HG02759 (cell line): ENCODE results near the gene NHS.
A peak's percentile ranks its signal among the peaks of the same experiment; 100 is the strongest.

Source experiments
- ATAC-seq: cut with Tn5 transposase; IDR thresholded peaks from one replicate; pipeline ENCODE4 v1.9.1; 2021; ENCODE audit warnings: mild to moderate bottlenecking, moderate library complexity; ENCODE audit not compliant: unreplicated experiment

The NHS gene

DNA sequence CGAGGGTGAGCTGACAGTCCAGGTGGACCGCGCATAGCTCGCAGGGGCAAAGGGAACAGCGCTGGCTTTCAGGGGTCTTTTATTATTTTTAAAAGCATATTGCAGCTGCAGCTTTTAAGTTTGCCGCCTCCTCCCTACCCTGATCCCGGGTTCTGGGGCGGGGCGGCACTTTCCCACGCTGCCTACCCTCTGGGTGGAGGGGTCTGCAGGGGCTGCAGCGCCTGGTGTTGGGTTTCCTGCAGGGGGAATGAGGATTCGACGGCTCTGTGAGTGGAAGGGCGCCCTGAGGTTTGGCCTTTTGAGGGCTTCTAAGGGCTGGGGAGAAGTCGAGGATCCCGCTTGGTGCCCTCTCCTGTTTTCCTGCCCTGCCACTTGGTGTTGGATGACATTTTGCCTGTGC is 281.6 kb downstream of the NHS start:
- ATAC-seq = no peak

DNA sequence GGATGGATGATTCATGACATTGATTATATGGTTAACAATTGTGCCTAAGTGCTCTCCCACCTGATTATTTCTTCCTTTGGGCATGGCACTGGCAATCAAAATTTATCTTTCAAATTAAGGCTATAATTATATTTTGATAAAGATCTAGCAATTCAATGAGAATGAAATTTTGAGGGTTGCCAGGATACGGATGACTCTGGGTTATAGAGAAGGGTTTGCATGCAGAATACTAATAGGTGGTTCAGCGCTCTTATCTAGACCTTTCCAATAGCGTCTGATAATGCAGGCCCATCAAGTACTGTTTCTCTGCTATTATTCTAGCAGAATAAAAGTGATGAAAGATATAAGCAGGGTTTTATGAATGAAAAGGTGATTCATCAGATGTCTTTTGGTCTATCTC is 287.4 kb downstream of the NHS start:
- no peak for ATAC-seq

DNA sequence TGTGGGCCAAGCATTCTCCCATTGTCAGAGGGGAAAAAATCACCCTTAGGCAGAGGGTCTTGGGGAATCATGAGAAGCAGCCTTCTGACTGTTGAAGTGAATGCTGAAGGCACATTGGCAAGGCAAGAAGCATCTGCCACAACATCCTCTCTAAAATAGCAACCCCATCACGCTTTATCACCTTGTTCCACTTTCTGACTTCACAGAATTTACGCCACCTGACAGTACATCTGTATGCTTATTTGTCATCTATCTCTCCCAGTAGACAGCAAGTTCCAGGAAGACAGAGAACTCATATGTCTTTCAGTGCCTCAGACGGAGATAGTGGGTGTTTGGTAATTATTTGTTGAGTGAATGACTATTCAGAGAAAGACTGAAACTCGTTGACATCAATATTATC is 293.9 kb downstream of the NHS start:
- ATAC-seq = no peak

DNA sequence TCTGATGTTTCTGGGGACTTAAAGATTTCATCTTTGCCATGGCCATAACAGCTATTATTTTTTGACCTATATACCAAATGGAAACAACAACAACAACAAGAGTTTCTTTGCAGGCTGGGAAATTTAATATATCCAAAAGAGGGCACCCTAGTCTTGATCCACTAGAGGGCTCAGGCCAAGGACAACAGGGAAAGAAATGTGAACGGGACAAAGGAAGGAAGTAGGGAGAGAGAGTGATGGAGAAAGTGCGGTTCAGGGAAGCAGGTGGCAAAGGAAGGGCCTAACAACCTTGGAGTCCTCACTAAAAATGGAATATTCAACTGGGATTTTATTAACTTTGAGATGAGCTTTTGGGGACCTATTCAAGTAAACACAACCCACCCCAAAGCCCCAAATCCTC is 294.5 kb downstream of the NHS start:
- no peak for ATAC-seq

DNA sequence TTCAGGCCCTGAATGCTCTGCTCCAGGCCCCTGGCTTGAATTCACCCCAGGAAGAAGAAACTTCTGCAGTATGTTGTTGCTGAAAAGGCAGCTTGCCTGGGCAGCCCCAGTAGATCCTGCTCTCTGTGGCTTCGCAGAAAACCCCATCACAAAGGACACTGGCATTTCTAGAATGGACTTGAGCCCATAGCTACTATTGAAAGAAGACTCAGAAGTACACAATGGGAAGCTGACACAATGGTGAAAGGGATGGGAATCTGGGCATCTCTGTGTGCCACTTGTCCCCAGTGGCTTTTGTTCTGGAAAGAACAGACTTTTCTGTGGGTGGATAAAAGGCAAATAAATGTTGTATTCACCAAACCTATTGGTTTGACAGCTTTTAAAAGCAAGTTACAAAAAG is 294.9 kb downstream of the NHS start:
- ATAC-seq = no peak

DNA sequence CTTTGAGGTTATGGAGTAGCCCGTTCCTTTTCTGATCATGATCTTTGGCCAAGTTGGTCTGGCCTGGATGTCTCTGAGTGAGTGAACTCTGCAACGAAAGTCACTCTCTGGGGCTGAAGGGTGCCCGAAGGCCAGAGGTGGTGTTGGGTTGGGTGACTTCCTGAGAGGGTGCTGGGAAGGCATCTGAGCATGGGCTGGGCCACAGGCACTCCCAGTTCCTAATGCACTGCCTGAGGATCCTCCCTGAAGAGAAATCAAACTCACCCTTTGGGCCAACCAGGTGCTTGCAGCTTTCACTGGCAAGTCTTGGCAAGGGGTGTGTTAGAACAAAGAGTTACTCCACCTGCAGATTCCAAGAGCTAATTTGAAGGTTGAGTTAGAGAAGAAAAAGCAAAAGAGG is 295.9 kb downstream of the NHS start:
- ATAC-seq = no peak

DNA sequence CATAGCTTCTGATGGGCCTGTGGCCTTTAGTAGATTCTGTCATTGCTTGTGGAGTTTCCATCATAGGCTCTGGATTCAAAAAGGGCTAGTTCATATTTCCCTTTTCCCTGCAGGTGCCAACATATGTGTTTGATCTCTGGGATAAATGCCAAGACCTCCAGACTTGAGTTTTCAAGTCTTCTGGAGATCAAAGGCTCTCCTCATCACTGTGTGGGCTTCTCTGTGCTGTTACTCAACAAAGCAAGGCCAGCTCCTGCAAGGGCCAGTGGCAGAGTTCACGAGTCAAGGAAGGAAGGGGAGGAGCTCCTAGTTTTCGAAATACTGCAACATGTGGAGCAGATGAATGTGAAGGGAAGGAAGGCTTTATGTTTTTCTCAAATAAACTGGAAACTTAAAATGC is 299.6 kb downstream of the NHS start:
- ATAC-seq = no peak

DNA sequence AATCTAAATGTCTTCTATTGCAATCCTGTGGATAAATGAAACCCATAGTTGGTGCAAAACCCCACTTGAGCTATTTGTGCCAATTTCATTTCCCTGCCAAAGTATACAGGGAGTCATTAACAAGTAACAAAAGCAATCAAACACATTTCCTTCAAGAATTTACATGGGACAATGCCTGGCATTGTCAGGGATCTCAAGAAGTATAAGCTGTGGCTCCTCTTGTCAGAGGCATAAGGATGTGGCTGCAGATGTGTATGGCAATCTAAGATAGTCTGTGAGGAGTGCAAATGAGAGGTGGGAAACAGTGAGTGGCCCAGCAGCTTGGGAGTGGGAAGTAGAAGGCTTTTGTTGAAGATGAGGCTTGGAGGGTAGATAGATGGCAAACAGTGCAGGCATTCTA is 304.3 kb downstream of the NHS start:
- ATAC-seq = no peak

DNA sequence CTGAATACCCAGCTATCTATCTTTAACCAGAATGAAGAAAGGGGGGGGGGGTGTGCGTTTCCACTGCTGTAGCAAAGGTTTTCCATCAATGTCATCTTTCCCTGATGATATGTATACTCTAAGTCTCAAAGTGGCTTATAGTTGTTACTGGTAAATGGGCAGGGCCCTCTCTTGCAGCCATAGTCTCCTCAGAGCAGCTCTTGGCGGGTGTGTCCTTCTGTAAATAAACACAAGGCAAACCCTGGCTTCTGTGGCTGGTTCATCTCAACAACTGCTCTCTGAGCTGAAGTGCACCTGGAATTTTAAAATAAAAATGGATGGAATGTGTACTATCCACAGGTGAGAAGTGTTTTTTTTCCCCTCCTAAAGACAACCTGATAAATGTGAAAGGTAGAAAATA is 304.8 kb downstream of the NHS start:
- no peak for ATAC-seq

DNA sequence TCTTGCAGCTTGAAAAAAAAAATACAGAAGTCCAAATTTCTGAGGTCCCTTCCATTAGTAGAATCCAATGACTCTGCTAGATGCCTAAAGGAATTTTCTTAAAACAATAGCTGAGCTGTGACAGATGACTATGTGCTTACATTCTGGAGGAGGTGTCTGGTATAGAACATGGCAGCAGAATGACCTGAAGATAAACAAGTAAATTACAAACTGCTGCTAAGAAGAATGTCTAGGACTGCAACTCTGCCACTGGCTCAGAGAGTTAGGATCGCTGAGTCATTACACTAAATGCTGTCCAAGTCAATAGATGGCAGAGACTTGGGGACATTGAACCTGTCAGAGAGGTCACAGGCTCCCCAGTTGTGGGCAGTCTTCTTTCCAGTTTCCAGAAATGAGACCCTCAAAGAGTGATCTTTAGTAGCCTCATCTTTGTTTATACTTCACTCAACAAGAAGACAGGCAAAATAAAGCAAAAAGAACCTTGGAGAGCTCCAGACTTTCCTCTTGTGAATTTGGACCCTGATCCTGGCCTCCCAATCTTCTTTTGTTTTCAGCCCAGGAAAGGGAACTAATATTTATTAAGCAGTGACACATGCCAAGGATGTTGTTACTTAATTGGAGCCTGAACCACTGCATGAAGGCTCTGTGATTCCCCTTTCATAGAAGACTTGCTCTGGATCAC is 305.9 kb downstream of the NHS start:
- no peak for ATAC-seq

DNA sequence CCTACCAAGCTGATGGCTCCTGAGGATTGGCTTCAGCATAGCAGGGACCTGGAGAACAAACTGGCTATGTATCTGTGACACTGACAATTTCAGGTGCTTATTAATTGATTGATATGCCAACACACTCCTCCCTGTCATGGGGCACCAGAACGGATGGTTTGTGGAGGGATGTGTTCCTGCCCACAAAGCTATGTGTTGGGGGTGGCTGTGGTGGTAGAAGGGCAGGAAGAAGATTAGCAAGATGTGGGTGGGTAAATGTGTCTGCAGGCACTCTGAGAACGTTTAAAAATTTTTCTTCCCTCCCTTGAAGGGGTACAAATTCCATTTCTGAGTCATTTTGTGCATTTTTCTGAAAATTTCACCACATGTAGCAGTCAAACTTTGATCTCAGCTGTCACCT is 307.3 kb downstream of the NHS start:
- ATAC-seq = no peak

DNA sequence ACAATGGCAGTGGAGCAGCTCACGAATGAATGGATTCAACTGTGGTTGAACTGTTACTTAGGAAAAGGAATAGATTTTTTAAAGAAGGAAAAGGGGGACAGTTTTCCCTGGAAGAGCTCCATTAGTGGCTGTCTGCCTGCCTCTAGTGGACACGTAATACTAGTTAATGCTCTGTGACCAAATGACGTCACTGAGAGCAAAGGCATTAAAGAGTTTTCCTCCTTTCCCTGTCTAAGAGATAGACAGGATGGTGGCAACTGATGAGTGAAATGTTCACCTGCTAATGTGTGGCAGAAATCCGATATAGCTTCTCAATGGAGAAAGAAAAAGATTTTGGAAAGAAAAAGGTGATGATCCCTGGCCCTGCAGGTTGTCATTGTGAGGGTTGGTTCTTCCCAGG is 310.0 kb downstream of the NHS start:
- ATAC-seq = no peak

DNA sequence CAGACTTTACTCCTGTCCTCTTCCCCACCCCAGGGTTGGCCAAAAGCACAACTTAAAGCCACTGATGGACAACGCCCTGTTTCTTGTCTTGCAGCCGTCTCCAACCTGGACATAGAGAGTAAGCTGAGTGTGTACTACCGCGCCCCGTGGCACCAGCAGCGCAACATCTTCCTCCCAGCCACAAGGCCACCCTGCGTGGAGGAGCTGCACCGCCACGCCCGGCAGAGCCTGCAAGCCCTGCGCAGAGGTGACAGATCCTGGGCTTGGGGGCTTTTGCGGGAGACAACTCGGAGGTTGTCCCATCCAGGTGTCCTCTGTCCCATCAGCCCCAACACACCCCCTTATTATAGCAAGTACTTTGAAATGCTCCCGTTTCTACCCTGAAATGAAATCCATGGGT is 312.6 kb downstream of the NHS start:
- no peak for ATAC-seq

DNA sequence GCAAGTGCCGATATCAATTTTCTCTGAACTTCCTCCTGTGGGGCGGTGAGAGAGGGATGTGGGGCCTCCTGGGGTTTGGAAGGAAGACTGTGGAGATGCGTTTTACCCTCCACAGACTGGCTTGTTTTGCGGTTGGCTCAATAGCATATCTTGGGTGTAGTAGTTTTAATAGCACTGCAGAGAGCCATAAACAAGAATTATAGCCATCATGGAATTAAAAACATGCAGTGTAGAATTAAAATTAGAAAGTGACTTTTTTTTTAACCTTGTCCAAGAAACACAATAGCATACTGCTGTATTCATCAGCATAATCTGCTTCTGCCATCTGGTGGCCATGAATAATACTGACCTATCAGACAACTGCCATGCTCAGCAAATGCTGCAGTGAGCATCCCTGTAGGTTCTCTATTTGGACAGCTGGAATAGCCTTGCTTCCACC is 315.0 kb downstream of the NHS start:
- peak; percentile 69 for ATAC-seq

DNA sequence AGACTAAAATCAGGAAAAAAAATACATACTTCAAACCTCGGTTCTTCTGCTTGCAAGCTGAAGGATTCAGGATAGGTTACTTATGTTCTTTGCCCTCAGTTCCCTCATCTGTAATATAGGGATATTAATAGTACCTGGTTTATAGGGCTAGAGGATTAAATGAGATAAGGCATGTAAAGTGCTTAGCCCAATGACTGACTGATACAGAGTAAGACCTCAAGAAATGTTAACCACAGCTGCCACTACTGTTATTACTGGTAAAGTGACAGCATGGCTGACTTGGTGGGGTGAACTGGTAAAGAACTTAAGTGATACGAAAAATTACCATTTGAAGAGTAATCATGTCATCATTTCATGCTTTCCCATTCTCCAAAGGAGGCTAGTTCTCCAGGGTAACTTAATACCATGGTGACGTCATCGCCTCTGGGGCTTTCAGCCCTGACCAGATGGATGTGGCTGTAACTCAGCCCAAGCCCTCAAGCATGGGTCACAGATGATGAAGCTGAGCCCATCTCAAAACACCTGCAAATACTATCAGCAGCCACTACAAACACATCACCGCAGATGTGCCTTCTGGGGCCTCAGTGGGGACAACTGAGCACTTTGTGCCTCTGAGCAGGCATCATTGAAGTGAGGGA is 317.8 kb downstream of the NHS start:
- ATAC-seq = no peak

DNA sequence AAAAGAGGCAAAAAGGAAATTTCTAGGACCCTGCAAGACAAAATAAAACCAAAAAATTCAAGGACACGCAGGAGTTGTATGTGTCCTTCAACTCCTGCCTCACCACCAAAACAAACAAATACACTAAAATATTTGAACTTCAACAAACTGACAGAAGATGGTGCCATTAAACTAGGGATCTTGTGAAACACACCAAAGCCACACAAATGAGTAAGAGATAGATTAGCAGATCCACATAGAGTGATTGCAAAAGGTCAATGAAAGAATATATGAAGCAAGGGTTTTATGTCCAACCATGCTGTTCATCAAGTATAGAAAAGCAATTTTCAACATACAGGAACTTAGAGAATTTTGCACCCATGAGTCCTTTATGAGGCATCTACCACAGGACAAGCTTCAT is 322.2 kb downstream of the NHS start:
- no peak for ATAC-seq

DNA sequence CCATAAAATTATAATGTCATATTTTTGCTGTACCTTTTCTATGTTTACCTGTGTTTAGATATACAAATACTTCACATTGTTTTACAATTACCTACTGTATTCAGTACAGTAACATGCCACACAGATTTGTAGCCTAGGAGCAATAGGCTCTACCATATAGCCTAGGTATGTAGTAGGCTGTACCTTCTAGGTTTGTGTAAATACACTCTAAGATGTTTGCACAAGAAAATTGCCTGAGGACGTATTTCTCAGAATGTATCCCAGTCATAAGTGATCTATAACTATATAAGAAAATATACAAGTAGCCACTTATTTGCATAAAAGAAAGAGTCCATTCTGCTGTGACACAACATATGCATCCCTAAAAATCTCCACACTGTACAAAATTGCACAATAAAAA is 326.0 kb downstream of the NHS start:
- no peak for ATAC-seq

DNA sequence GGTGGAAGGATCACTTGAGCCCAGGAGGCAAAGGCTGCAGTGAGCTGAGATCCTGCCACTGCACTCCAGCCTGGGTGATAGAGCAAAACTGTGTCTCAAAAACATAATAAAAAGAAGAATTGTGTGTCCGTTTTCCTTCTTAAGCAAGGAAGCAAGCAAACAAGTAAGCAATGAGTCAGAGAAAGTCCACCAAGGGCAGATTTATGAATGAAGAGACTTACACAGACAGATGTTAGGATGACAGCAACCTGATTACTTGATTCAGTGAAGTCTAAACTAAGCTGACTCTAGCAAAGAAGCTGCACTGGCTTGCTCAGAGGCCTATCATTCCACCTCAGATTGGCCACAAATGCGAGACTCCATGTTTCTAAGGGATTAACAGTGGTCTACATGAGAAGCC is 328.2 kb downstream of the NHS start:
- ATAC-seq = no peak

DNA sequence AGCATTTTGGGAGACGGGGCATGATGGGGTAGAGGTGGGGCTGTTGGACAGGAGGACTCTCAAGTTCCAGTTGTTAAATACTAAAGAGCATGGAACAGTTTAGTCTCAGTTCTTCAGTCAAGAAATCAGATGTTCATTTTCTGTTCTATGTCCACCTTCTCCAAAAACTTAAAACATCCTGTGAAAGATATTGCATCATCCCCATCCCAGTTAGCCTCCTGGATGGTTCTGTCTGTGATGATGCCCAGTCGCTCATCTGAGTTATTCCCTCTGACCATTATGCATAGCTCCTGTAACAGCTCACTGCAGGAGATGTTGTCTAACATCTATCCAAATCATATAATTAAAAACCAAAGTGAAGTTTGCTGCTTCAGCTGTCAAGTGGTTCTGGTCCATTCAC is 330.2 kb downstream of the NHS start:
- no peak for ATAC-seq

DNA sequence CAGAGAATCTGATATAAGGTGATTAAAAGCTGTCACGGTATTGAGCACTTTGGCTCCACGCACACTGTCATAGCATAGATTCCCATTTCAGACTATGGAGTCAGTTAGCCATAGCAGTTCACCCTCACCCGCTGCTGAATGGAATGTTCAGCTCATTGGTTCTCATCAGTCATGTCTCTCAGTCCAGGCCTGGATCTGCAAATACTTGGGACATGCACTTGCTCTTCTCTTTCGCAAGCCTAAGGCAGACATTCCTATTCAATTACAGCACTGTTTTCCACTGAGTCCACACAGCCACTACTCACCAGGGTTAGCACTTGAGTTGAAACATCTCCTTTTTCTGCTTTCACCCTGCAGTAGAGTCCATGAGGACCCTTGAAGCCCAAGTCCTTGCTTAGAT is 331.7 kb downstream of the NHS start:
- ATAC-seq = no peak

DNA sequence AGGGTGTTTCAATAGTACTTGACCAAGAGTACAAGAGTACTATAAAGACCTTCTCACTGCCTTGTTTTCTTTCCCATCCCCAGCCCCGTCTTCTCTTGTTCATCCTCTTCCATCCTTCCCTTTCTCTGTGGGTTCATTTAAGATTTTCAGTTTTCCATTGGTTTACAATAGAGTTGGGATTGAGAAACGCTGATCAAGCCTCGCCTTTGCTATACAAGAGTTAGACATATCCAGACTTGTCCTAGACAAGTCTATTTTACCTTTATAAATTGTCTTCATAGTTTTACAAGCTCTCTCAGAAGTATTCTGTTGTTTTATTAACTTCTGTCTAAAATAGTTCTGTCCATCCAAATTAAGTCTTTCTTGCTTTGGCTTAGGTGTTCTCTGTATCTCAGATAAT is 332.7 kb downstream of the NHS start:
- no peak for ATAC-seq

DNA sequence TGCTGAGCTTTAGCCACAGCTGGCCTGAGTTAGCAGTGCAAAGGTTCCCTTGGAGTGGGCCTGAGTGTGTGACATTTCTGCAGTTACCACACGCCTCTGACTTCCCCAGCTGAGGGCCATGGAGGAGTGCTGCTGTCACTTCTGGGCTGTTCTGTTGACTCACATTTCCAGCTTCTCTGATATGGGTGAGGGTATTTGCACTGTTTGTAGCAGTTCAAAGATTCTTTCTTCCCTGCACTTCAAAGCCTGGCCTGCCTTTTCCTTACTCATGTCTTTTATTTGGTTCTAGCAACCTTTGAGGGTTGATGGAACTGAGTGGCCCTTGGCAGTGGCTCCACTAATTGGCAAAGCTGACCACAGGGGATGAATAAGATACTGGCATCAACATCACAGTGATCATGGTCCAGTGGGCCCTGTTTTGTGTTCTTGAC is 335.9 kb downstream of the NHS start:
- no peak for ATAC-seq

DNA sequence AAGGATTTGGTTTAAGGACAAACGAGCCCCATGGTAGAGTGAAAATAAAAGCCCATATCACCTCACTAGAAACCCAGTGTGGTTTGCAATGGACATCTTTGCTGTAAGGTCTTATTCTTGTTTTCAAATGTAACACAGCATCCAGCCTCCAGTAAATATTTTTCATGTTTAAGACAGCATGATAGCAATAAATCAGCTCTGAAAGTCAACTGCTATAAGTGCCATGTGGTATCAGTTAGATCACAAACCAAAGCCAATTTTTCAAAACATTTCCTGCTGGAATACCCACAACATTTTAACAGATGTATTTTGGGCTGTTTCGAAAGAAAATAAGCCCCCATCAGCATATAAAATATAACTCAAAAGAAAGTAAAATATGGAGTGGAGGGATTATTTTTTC is 338.3 kb downstream of the NHS start:
- no peak for ATAC-seq
